Activated T-cell treated with anti-CD3 and anti-CD28 coated beads, Interleukin-2, amount 50 U/mL, for 1 hour (primary cell): ENCODE data around the gene NPVF.

ENCODE experiments used
- DNase-seq: peaks from one replicate; pipeline ENCODE4 v3.0.0-alpha.2; 2020

NPVF gene

GRCh38 chr7:25223206-25223605 is 5.1 kb downstream of the NPVF start:
- DNase-seq = no peak

- no peak for DNase-seq
Measured at GRCh38 chr7:25222666-25223065, 5.6 kb downstream of the NPVF start.

- DNase-seq = no peak
Measured at GRCh38 chr7:25221009-25221408, 7.3 kb downstream of the NPVF start.

GRCh38 chr7:25218191-25218590 is 10.1 kb downstream of the NPVF start:
- DNase-seq = no peak

- no peak for DNase-seq
Measured at GRCh38 chr7:25216837-25217236, 11.4 kb downstream of the NPVF start.

GRCh38 chr7:25215694-25216335 is 12.5 kb downstream of the NPVF start:
- no peak for DNase-seq

- no peak for DNase-seq
Measured at GRCh38 chr7:25208525-25209221, 19.6 kb downstream of the NPVF start.

GRCh38 chr7:25207887-25208286 is 20.4 kb downstream of the NPVF start:
- DNase-seq = no peak

GRCh38 chr7:25206765-25207164 is 21.5 kb downstream of the NPVF start:
- no peak for DNase-seq

- no peak for DNase-seq
Measured at GRCh38 chr7:25196132-25196896, 32.0 kb downstream of the NPVF start.

GRCh38 chr7:25194036-25194435 is 34.2 kb downstream of the NPVF start:
- DNase-seq = no peak

- no peak for DNase-seq
Measured at GRCh38 chr7:25192043-25192442, 36.2 kb downstream of the NPVF start.

GRCh38 chr7:25189197-25189596 is 39.1 kb downstream of the NPVF start:
- DNase-seq = no peak

GRCh38 chr7:25187932-25188331 is 40.4 kb downstream of the NPVF start:
- DNase-seq = no peak

GRCh38 chr7:25186436-25186835 is 41.9 kb downstream of the NPVF start:
- DNase-seq = no peak

GRCh38 chr7:25181532-25181931 is 46.8 kb downstream of the NPVF start:
- DNase-seq = no peak

- DNase-seq = no peak
Measured at GRCh38 chr7:25180946-25181345, 47.3 kb downstream of the NPVF start.

- DNase-seq = no peak
Measured at GRCh38 chr7:25180592-25180923, 47.7 kb downstream of the NPVF start.

GRCh38 chr7:25179771-25180591 is 48.3 kb downstream of the NPVF start:
- peak; percentile 98 for DNase-seq

GRCh38 chr7:25179325-25179724 is 49.0 kb downstream of the NPVF start:
- no peak for DNase-seq
